ENCODE results near the gene ZNF837. TPM values are rescaled to one million over a fixed set of nuclear protein-coding genes. Genes with fewer than 3 reads are reported as not detected.

ZNF837 gene
- total RNA-seq, 1 experiment from 2014 or later: 1.6 TPM

GRCh38 chr19:58332697-58333096, 48.1 kb downstream of the ZNF837 start:
- no TSS peak for BruUV-seq (replicated peaks)
- ChIA-PET CTCF (no interaction called here), POLR2A (interaction anchor here (0.7 kb wide), 1 partner anchor 418 kb away, joined by 17 read pairs; no protein-coding TSS in a partner anchor)
- ATAC-seq (no peak), DNase-seq (ENCODE audit: low read depth, low spot score) (no peak)
- H3K27ac ChIP-seq (ENCODE audit: low read length): no peak overlapping the region
- no peaks in the 10 kb centered on the region for H3K9me3 ChIP-seq (ENCODE audit: control insufficient read depth, insufficient read depth, low read depth, low read length)
- peaks cover 17% of the 10 kb centered on the region for H3K4me1 ChIP-seq (ENCODE audit: control insufficient read depth, insufficient read depth, low read length)
- no peaks in the 10 kb centered on the region for H3K36me3 ChIP-seq (ENCODE audit: control insufficient read depth, insufficient read depth, low read length)
- in situ Hi-C loops (cut with HindIII; ENCODE audit: low pct_unique_long_range_greater_than_20kb, low sequenced_read_pairs): no loop called here
- H3K4me3 ChIP-seq (ENCODE audit: low read depth in 2 of 2, low read length in 2 of 2): no peak overlapping the region
- intact Hi-C loops (cut with micrococcal nuclease; ENCODE audit: unreplicated experiment): no loop called here
- H3K27me3 ChIP-seq (ENCODE audit: control insufficient read depth, insufficient read depth, low read length): no peaks in the 10 kb centered on the region
- TF ChIP-seq TCF7L2 (IDR thresholded peaks at IDR 0.05; ENCODE audit: low read depth, low read length) (no peak), SIN3A (IDR thresholded peaks at IDR 0.05; ENCODE audit: borderline replicate concordance, insufficient read depth, low read depth, low read length) (no peak), REST (IDR thresholded peaks at IDR 0.05; ENCODE audit: insufficient read depth in 1 of 2, low read depth in 2 of 2, low read length in 1 of 2) (no peak)

- H3K4me3 ChIP-seq (ENCODE audit: low read depth in 2 of 2, low read length in 2 of 2): no peak overlapping the region
- no peak overlapping the region for H3K27ac ChIP-seq (ENCODE audit: low read length)
- ChIA-PET CTCF (no interaction called here), POLR2A (interaction anchor here (0.8 kb wide), 1 partner anchor 33 kb away, joined by 4 read pairs; no protein-coding TSS in a partner anchor)
- TF ChIP-seq REST (IDR thresholded peaks at IDR 0.05; ENCODE audit: insufficient read depth in 1 of 2, low read depth in 2 of 2, low read length in 1 of 2): no peak
- no peak for TF ChIP-seq POLR2AphosphoS5 (IDR thresholded peaks at IDR 0.05; ENCODE audit: low read depth, low read length)
- no peak for TF ChIP-seq TCF7L2 (IDR thresholded peaks at IDR 0.05; ENCODE audit: low read depth, low read length)
- no peak for TF ChIP-seq CTCF (IDR thresholded peaks at IDR 0.05)
- TF ChIP-seq SIN3A (IDR thresholded peaks at IDR 0.05; ENCODE audit: borderline replicate concordance, insufficient read depth, low read depth, low read length): no peak
- DNase-seq (ENCODE audit: low read depth, low spot score) (peak; percentile 75), ATAC-seq (no peak)
- H3K36me3 ChIP-seq (ENCODE audit: control insufficient read depth, insufficient read depth, low read length): no peaks in the 10 kb centered on the region; the same call in 1 of the 2 replicates
- H3K27me3 ChIP-seq (ENCODE audit: control insufficient read depth, insufficient read depth, low read length): no peaks in the 10 kb centered on the region
- H3K4me1 ChIP-seq (ENCODE audit: control insufficient read depth, insufficient read depth, low read length): peaks cover 23% of the 10 kb centered on the region
- no TSS peak for BruUV-seq (replicated peaks)
- intact Hi-C loops (cut with micrococcal nuclease; ENCODE audit: unreplicated experiment) (no loop called here), in situ Hi-C loops (cut with HindIII; ENCODE audit: low pct_unique_long_range_greater_than_20kb, low sequenced_read_pairs) (no loop called here)
- H3K9me3 ChIP-seq (ENCODE audit: control insufficient read depth, insufficient read depth, low read depth, low read length): no peaks in the 10 kb centered on the region
Observed at GRCh38 chr19:58330458-58330857, 50.4 kb downstream of the ZNF837 start.
